Left kidney (tissue), 2 donors: Measurements from ENCODE around the gene CAMK4. TPM values are rescaled to one million over a fixed set of nuclear protein-coding genes. Genes with fewer than 3 reads are reported as not detected.

ENCODE experiments used
- DNase-seq: peaks from one replicate; pipeline ENCODE4 v3.0.0-alpha.2; 2013
- polyA plus RNA-seq: library from polyadenylated mRNA; unstranded; fragments of 120-200 nt; gene quantifications from one replicate; pipeline ENCODE4 v1.2.1, GENCODE V29; 2013; ENCODE audit not compliant: insufficient read length

CAMK4 gene
- polyA plus RNA-seq, 1 donor: 6.1 TPM

DNA sequence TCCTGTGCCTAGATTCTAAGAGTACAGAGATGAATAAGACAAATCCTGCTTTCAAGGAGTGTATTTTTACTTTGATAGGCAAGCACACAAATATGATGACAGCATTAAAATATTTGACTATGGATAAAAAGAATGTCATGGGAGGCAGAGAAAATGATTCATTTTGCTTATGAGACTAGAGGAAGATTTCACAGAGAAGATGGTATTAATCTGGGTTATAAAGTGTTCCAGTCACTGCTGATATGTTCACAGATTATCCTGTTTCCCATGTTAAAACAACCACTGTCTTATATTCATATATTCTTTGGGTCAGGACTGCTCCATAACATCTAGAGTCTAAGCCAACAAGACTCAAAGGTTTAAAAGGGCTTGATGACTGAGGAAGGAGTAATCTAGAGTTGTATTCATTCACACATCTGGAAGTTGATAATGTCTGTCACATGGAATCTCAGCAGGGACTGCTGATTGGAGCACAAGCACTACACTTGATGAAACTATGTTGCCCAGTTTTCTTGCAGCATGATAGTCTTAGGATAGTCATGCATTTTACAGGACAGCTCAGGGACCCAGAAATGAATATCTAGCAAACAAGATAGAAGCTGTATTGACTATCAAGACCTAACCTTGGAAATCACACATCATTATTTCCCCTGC is 208.8 kb downstream of the CAMK4 start:
- no peak for DNase-seq

DNA sequence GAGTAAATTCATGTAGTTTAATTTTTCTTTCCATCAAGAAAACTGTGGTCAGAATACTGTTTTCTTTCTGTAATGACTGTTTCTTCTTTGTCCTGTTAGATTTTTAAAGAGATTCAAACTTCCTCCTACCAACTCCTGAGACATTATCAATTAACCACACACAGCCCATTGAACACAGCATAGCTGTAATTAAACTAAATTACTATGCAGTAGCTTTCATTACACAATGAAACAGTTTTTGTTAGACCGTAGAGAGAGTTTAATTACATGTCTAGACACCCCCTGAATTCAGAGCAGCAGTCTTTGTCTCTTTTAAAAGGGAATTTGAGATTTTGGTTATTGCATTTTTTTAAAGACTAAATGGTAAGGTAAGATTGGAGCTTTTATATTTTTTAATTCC is 210.6 kb downstream of the CAMK4 start:
- DNase-seq: no peak

GRCh38 chr5:111439473-111440075 is 215.4 kb downstream of the CAMK4 start:
- DNase-seq: no peak

DNA sequence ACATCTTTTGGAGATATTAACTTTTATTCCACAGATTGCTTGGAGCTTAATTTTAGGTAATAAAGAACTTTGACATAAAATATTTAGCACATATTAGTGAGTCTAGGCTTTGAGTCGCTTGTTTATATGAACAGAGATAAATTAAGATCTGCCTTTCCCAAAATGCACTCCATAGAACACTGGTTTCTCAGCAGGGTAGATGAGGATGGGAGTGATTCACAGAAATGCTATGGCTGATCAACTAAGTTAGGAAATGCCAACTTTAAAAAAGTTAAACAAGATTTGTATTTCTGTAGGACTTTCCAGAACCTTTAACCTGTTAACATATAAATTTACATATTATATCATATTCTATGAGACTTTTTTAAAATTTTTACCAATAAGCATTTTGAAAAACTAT is 222.9 kb downstream of the CAMK4 start:
- DNase-seq: no peak

DNA sequence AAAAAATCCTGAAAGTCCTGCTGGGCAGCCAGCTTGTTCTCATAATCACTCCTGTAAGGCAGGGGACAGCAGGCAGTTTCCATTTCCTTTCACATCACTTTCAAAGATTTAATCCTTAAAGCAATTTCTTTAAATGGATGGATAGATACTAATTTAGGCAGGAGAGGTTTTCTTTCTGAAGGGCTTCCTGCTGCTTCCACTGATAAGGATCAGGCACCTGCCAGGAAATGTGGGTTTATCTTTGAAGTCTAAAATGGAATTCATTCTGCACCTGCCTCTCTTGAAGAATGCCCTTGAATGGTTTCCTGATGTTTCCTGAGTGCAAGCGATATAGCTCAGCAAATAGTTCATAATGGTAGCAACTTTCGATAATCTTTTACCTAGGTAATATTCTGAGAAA is 223.6 kb downstream of the CAMK4 start:
- no peak for DNase-seq

- no peak for DNase-seq
Observed at GRCh38 chr5:111453295-111453694, 229.1 kb downstream of the CAMK4 start.

- no peak for DNase-seq
Observed at GRCh38 chr5:111453747-111454146, 229.6 kb downstream of the CAMK4 start.

GRCh38 chr5:111454198-111454622 is 230.0 kb downstream of the CAMK4 start:
- DNase-seq: peak; percentile 30

DNA sequence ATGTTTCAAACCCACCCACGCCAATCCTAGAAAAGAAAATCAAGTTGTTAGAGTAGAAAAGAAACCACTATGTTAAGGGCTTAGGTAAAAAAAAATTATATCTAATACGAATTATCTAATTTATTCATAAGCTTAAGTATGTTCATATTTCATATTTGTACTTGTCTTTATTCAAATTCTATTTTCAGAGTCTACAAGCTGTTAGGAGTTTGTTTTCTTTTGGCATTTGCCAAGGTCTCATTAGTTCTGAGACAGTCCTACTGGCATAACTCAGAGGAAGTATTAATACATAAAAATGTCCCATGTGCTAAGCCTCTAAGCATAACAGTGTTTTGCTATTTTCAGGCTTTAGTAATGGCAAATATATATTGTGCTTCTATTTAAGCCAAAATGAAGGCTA is 230.6 kb downstream of the CAMK4 start:
- DNase-seq: peak; percentile 21

DNA sequence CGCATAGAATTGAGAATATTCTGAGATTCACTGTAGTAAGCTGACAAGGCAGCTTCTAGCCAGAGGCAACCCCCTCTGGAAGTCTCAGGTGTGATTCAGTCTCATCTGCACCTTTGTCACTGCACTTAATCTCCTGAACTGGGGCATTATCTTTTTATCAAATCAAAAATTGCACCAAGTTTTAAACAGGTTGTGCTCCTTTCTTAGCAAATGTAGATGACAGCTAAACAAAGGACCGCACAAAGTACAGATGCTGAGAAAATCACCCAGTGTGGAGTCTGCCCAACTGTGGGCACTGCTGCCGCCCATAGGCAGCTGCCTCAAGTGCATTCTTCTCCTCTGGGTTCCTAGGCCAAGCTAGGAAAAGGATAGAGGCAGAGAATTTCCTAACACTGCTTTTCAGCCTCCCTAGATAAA is 237.1 kb downstream of the CAMK4 start:
- peak; percentile 29 for DNase-seq

GRCh38 chr5:111461934-111462333 is 237.8 kb downstream of the CAMK4 start:
- DNase-seq: no peak

- no peak for DNase-seq
Observed at GRCh38 chr5:111463311-111463710, 239.1 kb downstream of the CAMK4 start.

GRCh38 chr5:111469293-111469896 is 245.2 kb downstream of the CAMK4 start:
- no peak for DNase-seq

DNA sequence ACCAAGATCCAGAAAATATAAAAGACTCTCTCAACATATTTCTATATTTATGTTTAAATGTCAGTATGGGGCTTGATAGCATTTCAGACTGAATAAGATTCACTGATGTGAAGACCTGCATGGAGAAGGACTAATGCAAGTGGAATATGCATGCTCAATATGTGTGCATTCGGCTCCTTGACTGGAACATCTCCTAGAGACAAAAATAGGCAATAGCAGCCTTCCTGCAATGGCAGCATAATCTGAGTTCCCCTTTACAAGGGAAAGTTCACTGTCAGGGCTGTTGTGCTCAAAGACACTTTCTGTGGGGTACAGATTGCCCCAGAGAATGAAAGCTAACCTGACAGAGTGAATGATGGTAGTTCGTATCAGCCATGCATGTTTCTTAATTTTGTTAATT is 245.7 kb downstream of the CAMK4 start:
- DNase-seq: no peak

GRCh38 chr5:111472096-111472495 is 247.9 kb downstream of the CAMK4 start:
- DNase-seq: no peak

GRCh38 chr5:111472579-111472978 is 248.4 kb downstream of the CAMK4 start:
- no peak for DNase-seq

GRCh38 chr5:111478266-111478665 is 254.1 kb downstream of the CAMK4 start:
- no peak for DNase-seq

- DNase-seq: no peak
Observed at GRCh38 chr5:111478898-111479297, 254.7 kb downstream of the CAMK4 start.

DNA sequence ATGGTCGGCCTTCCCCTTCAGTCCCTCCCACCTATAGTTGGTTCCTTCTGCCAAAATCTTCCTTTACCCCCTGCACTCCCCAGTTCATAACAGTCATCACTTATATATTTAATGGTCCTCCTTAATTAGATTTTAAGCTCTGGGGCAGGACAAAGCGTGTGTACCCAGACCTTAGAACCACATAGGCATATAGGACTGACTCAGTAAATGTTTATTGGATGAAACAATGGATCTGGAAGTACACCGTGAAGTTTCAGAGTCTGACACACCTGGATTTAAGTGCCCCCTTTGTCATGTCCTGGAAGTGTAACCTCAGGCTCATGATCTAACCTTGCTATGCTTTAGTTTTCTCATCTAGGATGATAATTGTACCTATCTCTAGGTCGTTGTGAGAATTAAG is 256.2 kb downstream of the CAMK4 start:
- no peak for DNase-seq

GRCh38 chr5:111486055-111486454 is 261.9 kb downstream of the CAMK4 start:
- DNase-seq: no peak

DNA sequence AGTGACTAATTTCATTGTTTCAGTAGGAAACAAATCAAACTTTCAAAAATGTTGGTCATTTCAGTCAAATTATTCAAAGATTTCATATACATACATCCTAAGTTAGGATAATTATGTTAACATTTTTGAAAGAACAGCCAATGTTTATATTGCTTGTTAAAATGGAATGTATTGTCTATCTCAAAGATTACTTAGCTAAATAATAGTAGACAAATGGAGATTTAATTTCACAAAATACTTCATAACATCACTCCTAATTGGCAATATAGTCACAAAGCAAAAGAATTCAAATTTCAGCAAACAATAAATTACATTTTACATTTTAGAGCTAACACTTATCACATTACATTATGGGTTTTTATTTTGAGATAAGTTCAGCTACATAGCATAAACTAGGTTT is 262.7 kb downstream of the CAMK4 start:
- no peak for DNase-seq

GRCh38 chr5:111488353-111488752 is 264.2 kb downstream of the CAMK4 start:
- DNase-seq: no peak

GRCh38 chr5:111493031-111493430 is 268.8 kb downstream of the CAMK4 start:
- no peak for DNase-seq
